ENCODE measurements around the gene ZSWIM8. TPM values are rescaled to one million over a fixed set of nuclear protein-coding genes. Genes with fewer than 3 reads are reported as not detected.

Gene ZSWIM8
- total RNA-seq, 2 donors from 2014 or later: 126 to 144 TPM

GRCh38 chr10:73847031-73847430 is 61.6 kb downstream of the ZSWIM8 start:
- no peak for DNase-seq (ENCODE audit: low spot score)
- Histone ChIP-seq H3K4me1 (ENCODE audit: control insufficient read depth in 1 of 2, low read depth in 2 of 2) (peaks cover 22 to 30% of the 10 kb centered on the region in 2 donors), H3K27me3 (replicated peaks; ENCODE audit: insufficient read depth) (no peaks in the 10 kb centered on the region), H3K36me3 (peaks cover 57% of the 10 kb centered on the region), H3K4me3 (no peak overlapping the region), H3K27ac (no peak overlapping the region), H3K9me3 (no peaks in the 10 kb centered on the region)
- no peak for TF ChIP-seq CTCF (IDR thresholded peaks at IDR 0.05)
- no peak for ATAC-seq (ENCODE audit: insufficient number of reproducible peaks, low FRiP score, low read depth)

- H3K4me1 ChIP-seq (ENCODE audit: control insufficient read depth in 1 of 2, low read depth in 2 of 2): peaks cover 22 to 49% of the 10 kb centered on the region in 2 donors
- peak; percentile 100 for TF ChIP-seq CTCF (IDR thresholded peaks at IDR 0.05)
- peaks cover 53% of the 10 kb centered on the region for H3K36me3 ChIP-seq
- H3K27me3 ChIP-seq (replicated peaks; ENCODE audit: insufficient read depth): no peaks in the 10 kb centered on the region
- ATAC-seq (ENCODE audit: insufficient number of reproducible peaks, low FRiP score, low read depth) (peak; percentile 32), DNase-seq (ENCODE audit: low spot score) (peak; percentile 70)
- H3K4me3 ChIP-seq: no peak overlapping the region
- H3K9me3 ChIP-seq: no peaks in the 10 kb centered on the region
- peak overlapping the region; percentile 95 to 96 for H3K27ac ChIP-seq
Observed at GRCh38 chr10:73848821-73849489, 63.5 kb downstream of the ZSWIM8 start.

- H3K36me3 ChIP-seq: peaks cover 50% of the 10 kb centered on the region
- no peaks in the 10 kb centered on the region for H3K9me3 ChIP-seq
- DNase-seq (ENCODE audit: low spot score) (no peak), ATAC-seq (ENCODE audit: insufficient number of reproducible peaks, low FRiP score, low read depth) (no peak)
- peak overlapping the region; percentile 95 to 96 for H3K27ac ChIP-seq
- peak overlapping the region; percentile 6 for H3K4me3 ChIP-seq
- TF ChIP-seq CTCF (IDR thresholded peaks at IDR 0.05): no peak
- H3K27me3 ChIP-seq (replicated peaks; ENCODE audit: insufficient read depth): no peaks in the 10 kb centered on the region
- peaks cover 22 to 62% of the 10 kb centered on the region in 2 donors for H3K4me1 ChIP-seq (ENCODE audit: control insufficient read depth in 1 of 2, low read depth in 2 of 2)
Observed at GRCh38 chr10:73850211-73850610, 64.8 kb downstream of the ZSWIM8 start.

GRCh38 chr10:73850863-73851461 is 65.6 kb downstream of the ZSWIM8 start:
- no peak for TF ChIP-seq CTCF (IDR thresholded peaks at IDR 0.05)
- no peaks in the 10 kb centered on the region for H3K9me3 ChIP-seq
- peak overlapping the region; percentile 3 for H3K4me3 ChIP-seq
- peak overlapping the region; percentile 95 to 96 for H3K27ac ChIP-seq
- peaks cover 22 to 69% of the 10 kb centered on the region in 2 donors for H3K4me1 ChIP-seq (ENCODE audit: control insufficient read depth in 1 of 2, low read depth in 2 of 2)
- peaks cover 45% of the 10 kb centered on the region for H3K36me3 ChIP-seq
- no peaks in the 10 kb centered on the region for H3K27me3 ChIP-seq (replicated peaks; ENCODE audit: insufficient read depth)
- ATAC-seq (ENCODE audit: insufficient number of reproducible peaks, low FRiP score, low read depth) (peak; percentile 65), DNase-seq (ENCODE audit: low spot score) (peak; percentile 66)

Other genes starting within 250 kb of the ZSWIM8 start
- gene USP54, start 194.3 kb upstream of the ZSWIM8 start, total RNA-seq: 10 to 100 TPM; 20.1 to 45.1 TPM
- gene MYOZ1, start 144.1 kb upstream of the ZSWIM8 start, total RNA-seq: 10 to 100 TPM in 1 of 2 donors, 1 to 10 TPM in 1; 5.9 to 14.2 TPM
- gene SYNPO2L, start 129.6 kb upstream of the ZSWIM8 start, total RNA-seq: not detected
- 10 to 100 TPM in 1 of 2 donors, 1 to 10 TPM in 1; 4.5 to 10.9 TPM for gene AGAP5, start 87.5 kb upstream of the ZSWIM8 start, total RNA-seq
- 10 to 100 TPM; 55.7 to 80.1 TPM for gene SEC24C, start 41.2 kb upstream of the ZSWIM8 start, total RNA-seq
- gene CHCHD1, start 3.6 kb upstream of the ZSWIM8 start, total RNA-seq: 10 to 100 TPM; 20.7 to 22.6 TPM
- gene NDST2, start 26.0 kb downstream of the ZSWIM8 start, total RNA-seq: 10 to 100 TPM; 55.0 to 78.2 TPM
- 100 to 1,000 TPM in 1 of 2 donors, 10 to 100 TPM in 1; 78.8 to 149 TPM for gene CAMK2G, start 88.9 kb downstream of the ZSWIM8 start, total RNA-seq
- 100 to 1,000 TPM in 1 of 2 donors, 1 to 10 TPM in 1; 8.1 to 100 TPM for gene PLAU, start 125.5 kb downstream of the ZSWIM8 start, total RNA-seq
- gene VCL, start 212.5 kb downstream of the ZSWIM8 start, total RNA-seq: 100 to 1,000 TPM; 346 to 348 TPM